Right lobe of liver (tissue), 4 donors: ENCODE results near the gene RHBDL1.

Experiments used
- CTCF ChIP-seq, 4 donors: fragments of 200-600 bp in 3 of 4; fragments of 450-650 bp in 1 of 4; IDR thresholded peaks; one replicate each; pipeline versions ENCODE4 v1.5.1 to v1.8.0; 2016 to 2022; ENCODE audit warnings: antibody characterized with exemption in 4 of 4, mild to moderate bottlenecking in 2 of 4
- POLR2A ChIP-seq: fragments of 450-650 bp; IDR thresholded peaks from one replicate; pipeline ENCODE4 v1.6.1; 2017; ENCODE audit warnings: antibody characterized with exemption, mild to moderate bottlenecking
- donor health status: DM: no; HTN: no; CAD: no.
- donor health status: DM: no; HTN: no; CAD: no.
- donor health status: DM: no; HTN: yes; CAD: no.

DNA sequence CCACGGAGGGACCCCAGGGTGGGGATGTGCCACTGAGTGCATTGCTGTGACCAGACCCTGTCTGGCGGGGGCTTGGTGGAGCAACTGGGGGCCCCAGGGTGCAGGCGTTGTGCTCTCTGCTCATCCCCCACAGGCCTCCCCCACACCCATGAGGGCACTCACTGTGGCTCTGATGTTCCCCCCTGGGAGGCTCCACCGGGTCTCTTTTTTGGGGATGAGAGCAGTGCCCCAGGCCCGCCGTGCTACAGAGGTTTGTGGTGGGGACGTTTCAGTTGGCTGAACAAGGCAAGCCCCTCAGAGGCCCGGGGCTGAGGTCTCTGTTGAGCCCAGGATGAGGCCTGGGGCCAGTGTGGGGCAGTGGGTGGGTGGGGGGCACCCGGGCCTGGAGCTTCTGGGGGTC, 48.2 kb downstream of the RHBDL1 start:
- TF ChIP-seq CTCF (IDR thresholded peaks at IDR 0.05) (no peak), POLR2A (no peak)
